NCI-H2081 (cell line): ENCODE measurements around the gene AACS.
"Not testable (repeated sequence)": the region's sequence is repeated elsewhere in the genome, so short reads cannot be mapped to it uniquely, and the experiment has no call there.

Experiments used
- DNase-seq, 2 experiments: peaks; one replicate each; lab custom pipeline; 2025; lab: John Stamatoyannopoulos, UW

Gene AACS

GRCh38 chr12:125124320-125124966 is 59.2 kb downstream of the AACS start:
- no peak for DNase-seq

GRCh38 chr12:125125271-125125670 is 60.0 kb downstream of the AACS start:
- no peak for DNase-seq

- no peak for DNase-seq
Observed at GRCh38 chr12:125128439-125129178, 63.4 kb downstream of the AACS start.

GRCh38 chr12:125129179-125129571 is 63.9 kb downstream of the AACS start:
- DNase-seq: no peak

- no peak for DNase-seq
Observed at GRCh38 chr12:125129591-125130255, 64.5 kb downstream of the AACS start.

GRCh38 chr12:125131958-125132357 is 66.7 kb downstream of the AACS start:
- no peak for DNase-seq

GRCh38 chr12:125132698-125133400 is 67.6 kb downstream of the AACS start:
- no peak for DNase-seq

- no peak for DNase-seq
Observed at GRCh38 chr12:125133616-125134015, 68.4 kb downstream of the AACS start.

GRCh38 chr12:125134576-125134975 is 69.3 kb downstream of the AACS start:
- DNase-seq: no peak

GRCh38 chr12:125135906-125136305 is 70.7 kb downstream of the AACS start:
- DNase-seq: no peak

GRCh38 chr12:125136702-125137101 is 71.5 kb downstream of the AACS start:
- no peak for DNase-seq

- DNase-seq: no peak
Observed at GRCh38 chr12:125137766-125138344, 72.6 kb downstream of the AACS start.

- DNase-seq: no peak
Observed at GRCh38 chr12:125140279-125141209, 75.3 kb downstream of the AACS start.

GRCh38 chr12:125141210-125141573 is 76.0 kb downstream of the AACS start:
- DNase-seq: not testable (repeated sequence)

GRCh38 chr12:125142601-125143000 is 77.4 kb downstream of the AACS start:
- DNase-seq: no peak

- no peak for DNase-seq
Observed at GRCh38 chr12:125143491-125143890, 78.3 kb downstream of the AACS start.

GRCh38 chr12:125145196-125145595 is 80.0 kb downstream of the AACS start:
- no peak for DNase-seq

GRCh38 chr12:125148316-125148715 is 83.1 kb downstream of the AACS start:
- no peak for DNase-seq

- DNase-seq: no peak
Observed at GRCh38 chr12:125149160-125150108, 84.2 kb downstream of the AACS start.

- no peak for DNase-seq
Observed at GRCh38 chr12:125151284-125151683, 86.0 kb downstream of the AACS start.
